NCI-H82 treated with DMSO at 0.1 percent for 48 hours (cell line): ENCODE results near the gene PACRG.
"Not testable (repeated sequence)": the region's sequence is repeated elsewhere in the genome, so short reads cannot be mapped to it uniquely, and the experiment has no call there.

Experiments
- DNase-seq: peaks from one replicate; lab custom pipeline; 2025; ENCODE audit not compliant: unreplicated experiment; lab: John Stamatoyannopoulos, UW

The PACRG gene

GRCh38 chr6:163301726-163302635, 574.2 kb downstream of the PACRG start:
- no peak for DNase-seq

GRCh38 chr6:163302747-163303146, 575.0 kb downstream of the PACRG start:
- DNase-seq, result no peak

- DNase-seq, result no peak
These were observed 578.2 kb downstream of the PACRG start for GRCh38 chr6:163306000-163306399.

GRCh38 chr6:163308629-163309440, 581.1 kb downstream of the PACRG start:
- no peak for DNase-seq

- no peak for DNase-seq
These were observed 581.8 kb downstream of the PACRG start for GRCh38 chr6:163309491-163310026.

GRCh38 chr6:163310096-163310972, 582.6 kb downstream of the PACRG start:
- DNase-seq, result no peak

GRCh38 chr6:163310973-163311383, 583.2 kb downstream of the PACRG start:
- DNase-seq, result no peak

- no peak for DNase-seq
These were observed 584.1 kb downstream of the PACRG start for GRCh38 chr6:163311830-163312229.

GRCh38 chr6:163313566-163313965, 585.8 kb downstream of the PACRG start:
- DNase-seq, result no peak

GRCh38 chr6:163313981-163314380, 586.2 kb downstream of the PACRG start:
- DNase-seq, result no peak

GRCh38 chr6:163314791-163315470, 587.2 kb downstream of the PACRG start:
- no peak for DNase-seq

- not testable (repeated sequence) for DNase-seq
These were observed 589.2 kb downstream of the PACRG start for GRCh38 chr6:163316866-163317495.

GRCh38 chr6:163318071-163318786, 590.5 kb downstream of the PACRG start:
- DNase-seq, result no peak

- no peak for DNase-seq
These were observed 592.0 kb downstream of the PACRG start for GRCh38 chr6:163319609-163320366.

- no peak for DNase-seq
These were observed 592.6 kb downstream of the PACRG start for GRCh38 chr6:163320402-163320801.

- DNase-seq, result no peak
These were observed 593.0 kb downstream of the PACRG start for GRCh38 chr6:163320804-163321203.

- no peak for DNase-seq
These were observed 593.9 kb downstream of the PACRG start for GRCh38 chr6:163321717-163322116.

- DNase-seq, result no peak
These were observed 595.5 kb downstream of the PACRG start for GRCh38 chr6:163323274-163323673.
